Measurements from ENCODE around the gene CCDC187.

DNA sequence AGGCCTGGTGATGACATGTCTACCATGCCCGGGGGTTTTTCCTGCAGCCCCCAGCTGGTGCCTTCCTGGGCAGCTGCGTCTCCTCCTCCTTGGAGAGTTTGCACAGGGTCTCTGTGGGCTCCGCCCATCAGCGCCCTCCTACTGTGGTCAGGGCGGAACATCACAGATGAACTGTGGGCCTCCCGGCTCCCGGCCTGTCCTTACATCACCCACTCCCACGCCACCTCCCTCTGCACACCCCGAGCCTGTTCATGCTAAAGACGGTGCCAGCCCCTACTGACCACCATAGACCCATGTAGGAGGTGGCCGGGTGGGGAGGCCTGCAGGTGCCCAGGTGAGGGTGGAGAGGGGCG lies 36.0 kb upstream of the CCDC187 start:
- TF ChIP-seq CTCF (IDR thresholded peaks at IDR 0.05) = no peak
- no peak for TF ChIP-seq POLR2A (IDR thresholded peaks at IDR 0.05)

All from uterus (tissue), 2 donors.